ENCODE measurements around the gene CFAP57. TPM values are rescaled to one million over a fixed set of nuclear protein-coding genes. Genes with fewer than 3 reads are reported as not detected.

Gene CFAP57
- total RNA-seq, 1 donor from 2014 or later = not detected

DNA sequence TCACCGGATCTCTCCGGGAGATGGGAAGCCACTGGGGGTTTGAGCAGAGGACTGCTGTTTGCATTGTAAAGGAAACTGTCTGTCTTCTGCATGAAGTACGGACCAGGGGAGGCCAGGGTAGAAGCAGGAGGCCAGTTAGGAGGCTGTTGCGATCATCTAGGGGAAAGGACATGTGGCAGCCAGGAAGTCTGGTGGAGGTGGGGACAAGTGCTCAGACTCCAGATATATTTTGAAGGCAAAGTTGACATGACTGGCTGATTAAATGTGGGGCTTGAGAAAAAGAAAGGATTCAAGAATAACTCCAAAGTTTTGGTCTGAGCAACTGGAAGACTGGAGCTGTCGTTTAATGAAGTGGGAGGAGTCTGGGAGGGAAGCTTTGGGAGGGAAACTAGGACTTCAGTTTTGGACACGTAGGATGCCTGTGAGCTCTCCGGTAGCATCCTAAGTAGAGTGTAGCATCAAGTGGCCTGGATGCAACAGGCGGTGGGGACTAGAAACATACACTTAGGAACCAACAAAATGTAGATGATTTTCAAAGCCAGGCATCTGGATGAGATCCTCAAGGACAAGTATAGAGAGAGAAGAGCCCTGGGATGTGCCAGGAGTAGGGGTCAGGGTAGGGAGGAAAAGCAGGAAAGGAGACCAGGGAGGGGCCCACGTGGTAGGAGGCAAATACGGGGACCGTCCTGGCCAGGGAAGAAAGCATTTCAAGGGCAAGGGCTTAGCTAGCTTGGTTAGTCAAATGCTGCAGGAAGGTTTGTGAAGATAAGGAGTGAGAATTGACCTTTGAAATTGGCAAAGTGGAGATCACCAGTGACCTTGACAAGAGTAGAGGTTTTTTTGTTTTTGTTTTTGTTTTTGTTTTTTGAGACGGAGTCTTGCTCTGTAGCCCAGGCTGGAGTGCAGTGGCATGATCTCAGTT, 116.9 kb downstream of the CFAP57 start:
- FAIRE-seq (no peak), DNase-seq (ENCODE audit: low read depth) (no peak)
- Histone ChIP-seq H3K27me3 (ENCODE audit: control insufficient read depth, insufficient read depth, low read length) (no peaks in the 10 kb centered on the region), H3K4me3 (ENCODE audit: low read depth, low read length) (no peak overlapping the region), H3K36me3 (ENCODE audit: control insufficient read depth, insufficient read depth, low read length) (no peaks in the 10 kb centered on the region)
- TF ChIP-seq, protein P1, sequence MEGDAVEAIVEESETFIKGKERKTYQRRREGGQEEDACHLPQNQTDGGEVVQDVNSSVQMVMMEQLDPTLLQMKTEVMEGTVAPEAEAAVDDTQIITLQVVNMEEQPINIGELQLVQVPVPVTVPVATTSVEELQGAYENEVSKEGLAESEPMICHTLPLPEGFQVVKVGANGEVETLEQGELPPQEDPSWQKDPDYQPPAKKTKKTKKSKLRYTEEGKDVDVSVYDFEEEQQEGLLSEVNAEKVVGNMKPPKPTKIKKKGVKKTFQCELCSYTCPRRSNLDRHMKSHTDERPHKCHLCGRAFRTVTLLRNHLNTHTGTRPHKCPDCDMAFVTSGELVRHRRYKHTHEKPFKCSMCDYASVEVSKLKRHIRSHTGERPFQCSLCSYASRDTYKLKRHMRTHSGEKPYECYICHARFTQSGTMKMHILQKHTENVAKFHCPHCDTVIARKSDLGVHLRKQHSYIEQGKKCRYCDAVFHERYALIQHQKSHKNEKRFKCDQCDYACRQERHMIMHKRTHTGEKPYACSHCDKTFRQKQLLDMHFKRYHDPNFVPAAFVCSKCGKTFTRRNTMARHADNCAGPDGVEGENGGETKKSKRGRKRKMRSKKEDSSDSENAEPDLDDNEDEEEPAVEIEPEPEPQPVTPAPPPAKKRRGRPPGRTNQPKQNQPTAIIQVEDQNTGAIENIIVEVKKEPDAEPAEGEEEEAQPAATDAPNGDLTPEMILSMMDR (IDR thresholded peaks at IDR 0.05; ENCODE audit: insufficient read depth, low read length, severe bottlenecking) = no peak

DNA sequence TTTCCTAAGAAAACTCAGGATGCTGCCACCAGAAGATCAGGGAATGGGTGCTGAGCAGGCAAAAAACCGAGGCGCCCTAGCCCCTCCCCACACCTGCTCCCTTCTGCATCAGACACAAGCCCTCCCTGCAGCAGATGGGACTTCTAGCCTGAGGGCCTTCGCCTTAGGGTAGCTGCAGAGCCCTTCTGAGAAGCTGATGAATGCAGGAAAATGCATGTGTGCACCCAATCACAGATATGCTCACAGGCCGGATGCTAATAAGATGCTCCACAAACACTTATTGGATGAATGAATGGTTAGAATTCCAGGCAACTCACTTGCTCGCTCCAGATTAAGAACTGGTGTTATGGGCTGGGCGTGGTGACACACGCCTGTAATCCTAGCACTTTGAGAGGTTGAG, 120.1 kb downstream of the CFAP57 start:
- DNase-seq (ENCODE audit: low read depth) (no peak), FAIRE-seq (no peak)
- Histone ChIP-seq H3K27me3 (ENCODE audit: control insufficient read depth, insufficient read depth, low read length) (no peaks in the 10 kb centered on the region), H3K4me3 (ENCODE audit: low read depth, low read length) (no peak overlapping the region), H3K36me3 (ENCODE audit: control insufficient read depth, insufficient read depth, low read length) (no peaks in the 10 kb centered on the region)
- TF ChIP-seq, protein P1 (IDR thresholded peaks at IDR 0.05; ENCODE audit: insufficient read depth, low read length, severe bottlenecking) = no peak

- no peak for DNase-seq (ENCODE audit: low read depth)
- H3K36me3 ChIP-seq (ENCODE audit: control insufficient read depth, insufficient read depth, low read length) = no peaks in the 10 kb centered on the region
- TF ChIP-seq, protein P1 (IDR thresholded peaks at IDR 0.05; ENCODE audit: insufficient read depth, low read length, severe bottlenecking) = no peak
- H3K4me3 ChIP-seq (ENCODE audit: low read depth, low read length) = no peak overlapping the region
- FAIRE-seq = no peak
- H3K27me3 ChIP-seq (ENCODE audit: control insufficient read depth, insufficient read depth, low read length) = no peaks in the 10 kb centered on the region
Measured at GRCh38 chr1:43292679-43293078, 120.5 kb downstream of the CFAP57 start.

DNA sequence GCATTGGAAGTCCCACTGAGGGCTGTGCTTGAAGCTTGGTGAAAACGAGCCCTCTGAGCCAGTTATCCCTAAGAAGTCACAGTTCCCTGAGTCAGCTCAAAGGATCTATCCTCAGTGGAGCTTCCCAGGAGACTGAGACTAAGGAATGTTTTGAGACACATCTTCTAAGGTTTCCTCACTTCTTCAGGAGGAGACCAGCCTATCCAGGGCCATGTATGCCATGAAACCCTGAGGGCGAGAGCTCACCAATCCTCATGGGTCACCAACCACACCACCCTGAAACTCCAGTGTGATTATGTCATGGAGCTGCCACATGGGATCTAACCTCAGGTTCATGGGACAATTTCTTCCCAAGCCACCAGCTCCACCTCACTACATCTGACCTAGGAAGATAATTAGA, 121.0 kb downstream of the CFAP57 start:
- H3K4me3 ChIP-seq (ENCODE audit: low read depth, low read length) = no peak overlapping the region
- no peak for DNase-seq (ENCODE audit: low read depth)
- H3K36me3 ChIP-seq (ENCODE audit: control insufficient read depth, insufficient read depth, low read length) = no peaks in the 10 kb centered on the region
- H3K27me3 ChIP-seq (ENCODE audit: control insufficient read depth, insufficient read depth, low read length) = no peaks in the 10 kb centered on the region
- TF ChIP-seq, protein P1 (IDR thresholded peaks at IDR 0.05; ENCODE audit: insufficient read depth, low read length, severe bottlenecking) = no peak
- no peak for FAIRE-seq

DNA sequence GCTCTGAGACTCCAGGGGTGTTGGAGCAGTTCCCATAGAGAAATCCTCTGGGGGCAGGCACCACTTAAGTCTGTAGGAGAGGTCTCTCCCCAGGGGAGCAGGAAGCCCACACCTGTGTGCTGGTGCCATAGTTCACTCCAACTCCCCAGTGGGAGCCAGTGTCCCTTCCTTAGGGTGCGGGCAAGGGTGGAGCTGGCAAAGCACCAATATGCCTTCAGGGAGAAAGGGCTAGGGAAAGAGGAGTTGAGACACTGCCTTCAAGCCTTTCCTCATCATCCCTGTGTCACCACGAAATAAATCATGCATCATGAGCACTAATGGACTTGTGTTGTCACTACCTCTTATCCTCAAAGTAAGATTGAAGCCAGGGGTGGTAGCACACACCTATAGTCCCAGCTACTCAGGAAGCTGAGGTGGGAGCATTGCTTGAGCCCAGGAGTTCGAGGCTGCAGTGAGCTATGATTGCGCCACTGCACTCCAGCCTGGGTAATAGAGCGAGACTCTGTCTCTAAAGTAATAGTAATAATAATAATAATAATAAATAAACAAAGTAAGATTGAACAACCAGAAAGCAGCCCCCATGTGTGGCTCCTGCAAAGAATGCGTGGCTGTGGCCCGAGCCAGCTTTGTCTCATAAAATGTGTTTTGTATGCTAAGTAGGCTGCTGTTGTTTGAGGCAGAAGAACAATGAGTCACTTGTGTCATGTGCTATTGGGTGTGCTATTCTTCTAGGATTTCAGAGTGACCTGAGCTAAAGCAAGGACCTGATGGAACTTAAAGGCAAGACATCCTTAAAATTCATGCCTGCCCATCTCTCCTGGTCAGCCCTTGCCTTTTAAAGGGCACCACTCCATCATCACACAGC, 122.0 kb downstream of the CFAP57 start:
- FAIRE-seq = no peak
- no peaks in the 10 kb centered on the region for H3K36me3 ChIP-seq (ENCODE audit: control insufficient read depth, insufficient read depth, low read length)
- TF ChIP-seq, protein P1 (IDR thresholded peaks at IDR 0.05; ENCODE audit: insufficient read depth, low read length, severe bottlenecking) = no peak
- H3K4me3 ChIP-seq (ENCODE audit: low read depth, low read length) = no peak overlapping the region
- no peaks in the 10 kb centered on the region for H3K27me3 ChIP-seq (ENCODE audit: control insufficient read depth, insufficient read depth, low read length)
- peak; percentile 65 for DNase-seq (ENCODE audit: low read depth)

Measured in bronchial epithelial cell (primary cell).